Left lobe of liver (tissue), 1 donor: ENCODE results near the gene GXYLT1. TPM values are rescaled to one million over a fixed set of nuclear protein-coding genes. Genes with fewer than 3 reads are reported as not detected.

Experiments
- total RNA-seq: library from RNA; stranded (reverse); gene quantifications from one replicate; pipeline ENCODE4 v1.2.1, GENCODE V29; 2021
- donor health status: DM: no; HTN: yes; CAD: no.

Gene GXYLT1
- total RNA-seq, 1 donor from 2014 or later = 9.2 TPM

Other genes with a start within 250 kb of the GXYLT1 start
- 22.5 TPM for gene YAF2, start 93.4 kb upstream of the GXYLT1 start, total RNA-seq
- 17.6 TPM for gene ZCRB1, start 181.2 kb upstream of the GXYLT1 start, total RNA-seq
- gene PPHLN1, start 181.3 kb upstream of the GXYLT1 start, total RNA-seq = 14.7 TPM